HUES6 (cell line): ENCODE measurements around the gene NFE2.
A peak's percentile ranks its signal among the peaks of the same experiment; 100 is the strongest.

Experiments used
- H3K27ac ChIP-seq: 2 replicates; pipeline ENCODE4 v1.7.0; 2013; ENCODE audit warnings: low read depth, mild to moderate bottlenecking, low read length, inconsistent platforms
- H3K27me3 ChIP-seq: 2 replicates; pipeline ENCODE4 v1.6.1; 2013; ENCODE audit warnings: low read length; ENCODE audit not compliant: control insufficient read depth, insufficient read depth
- H3K36me3 ChIP-seq: 2 replicates; pipeline ENCODE4 v1.6.1; 2013; ENCODE audit warnings: low read length; ENCODE audit not compliant: control insufficient read depth, insufficient read depth
- H3K4me1 ChIP-seq: 2 replicates; pipeline ENCODE4 v1.6.1; 2013; ENCODE audit warnings: low read length; ENCODE audit not compliant: control insufficient read depth, insufficient read depth
- H3K4me3 ChIP-seq: 2 replicates; pipeline ENCODE4 v1.5.1; 2013; ENCODE audit warnings: low read depth, low read length
- H3K9ac ChIP-seq: one replicate; pipeline ENCODE4 v1.6.1; 2013; ENCODE audit warnings: mild to moderate bottlenecking, low read length
- H3K9me3 ChIP-seq: 2 replicates; pipeline ENCODE4 v1.6.1; 2013; ENCODE audit warnings: low read depth, low read length; ENCODE audit not compliant: control insufficient read depth, insufficient read depth

NFE2 gene

DNA sequence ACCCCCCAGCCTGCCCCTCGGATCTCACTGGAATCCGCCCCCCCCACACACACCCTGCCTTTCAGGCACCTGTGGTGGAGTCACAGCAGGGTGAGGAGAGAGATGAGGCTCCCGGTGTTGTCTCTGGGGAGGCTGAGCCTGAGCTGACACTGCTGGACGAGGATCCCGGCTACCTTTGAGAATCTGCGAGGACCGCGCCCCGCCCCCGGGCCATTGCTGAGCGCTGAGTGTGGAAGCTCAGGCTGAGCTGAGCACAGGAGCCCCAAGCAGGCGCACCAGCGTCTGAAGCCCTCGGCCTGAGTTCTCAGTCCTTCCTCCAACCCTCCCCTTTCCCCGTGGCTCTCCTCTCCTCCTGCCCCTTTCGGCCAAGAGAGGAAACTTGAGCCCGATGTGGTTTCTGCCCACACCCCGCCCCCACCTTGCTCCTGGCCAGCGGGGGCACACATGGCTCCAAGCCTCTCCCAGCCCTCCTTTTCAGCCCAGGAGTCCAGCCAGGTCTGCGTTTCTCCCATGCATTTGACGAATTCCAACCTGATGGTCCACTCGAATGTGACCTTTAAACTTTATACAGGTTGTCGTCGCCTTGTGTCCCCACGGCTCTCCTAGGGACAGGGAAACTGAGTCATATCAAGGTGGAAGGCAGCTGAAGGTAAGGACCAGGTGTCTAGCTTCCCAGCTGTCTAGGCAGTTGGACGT, at the start of gene NFE2:
NFE2 (minus strand) TSS at position 284 of the 696 bp plus-strand sequence. CDS start 5,767 bp downstream, outside the sequence.
- Histone ChIP-seq H3K9me3 (no peaks in the 10 kb centered on the region), H3K4me3 (peak within 1 kb of the TSS; percentile 65), H3K27ac (peak within 1 kb of the TSS; percentile 70; the same call in 1 of the 2 replicates), H3K4me1 (peaks cover 43% of the 10 kb centered on the region), H3K9ac (peak within 1 kb of the TSS; percentile 93), H3K36me3 (no peaks in the 10 kb centered on the region), H3K27me3 (no peaks in the 10 kb centered on the region)

GRCh38 chr12:54349679-54350078, 48.9 kb upstream of the NFE2 start:
- H3K27me3 ChIP-seq, result no peaks in the 10 kb centered on the region
- no peak overlapping the region for H3K9ac ChIP-seq
- H3K27ac ChIP-seq, result no peak overlapping the region
- H3K4me1 ChIP-seq, result peaks cover 43% of the 10 kb centered on the region
- H3K9me3 ChIP-seq, result no peaks in the 10 kb centered on the region
- H3K4me3 ChIP-seq, result no peak overlapping the region
- peaks cover 44% of the 10 kb centered on the region for H3K36me3 ChIP-seq

GRCh38 chr12:54349036-54349435, 48.2 kb upstream of the NFE2 start:
- Histone ChIP-seq H3K36me3 (peaks cover 46% of the 10 kb centered on the region), H3K27ac (no peak overlapping the region), H3K9ac (no peak overlapping the region), H3K9me3 (no peaks in the 10 kb centered on the region), H3K27me3 (no peaks in the 10 kb centered on the region), H3K4me3 (no peak overlapping the region), H3K4me1 (peaks cover 42% of the 10 kb centered on the region)

- Histone ChIP-seq H3K27me3 (no peaks in the 10 kb centered on the region), H3K36me3 (peaks cover 52% of the 10 kb centered on the region), H3K9me3 (no peaks in the 10 kb centered on the region), H3K4me1 (peaks cover 14% of the 10 kb centered on the region), H3K4me3 (no peak overlapping the region), H3K27ac (no peak overlapping the region), H3K9ac (no peak overlapping the region)
These were observed 40.8 kb upstream of the NFE2 start for GRCh38 chr12:54341378-54342300.

DNA sequence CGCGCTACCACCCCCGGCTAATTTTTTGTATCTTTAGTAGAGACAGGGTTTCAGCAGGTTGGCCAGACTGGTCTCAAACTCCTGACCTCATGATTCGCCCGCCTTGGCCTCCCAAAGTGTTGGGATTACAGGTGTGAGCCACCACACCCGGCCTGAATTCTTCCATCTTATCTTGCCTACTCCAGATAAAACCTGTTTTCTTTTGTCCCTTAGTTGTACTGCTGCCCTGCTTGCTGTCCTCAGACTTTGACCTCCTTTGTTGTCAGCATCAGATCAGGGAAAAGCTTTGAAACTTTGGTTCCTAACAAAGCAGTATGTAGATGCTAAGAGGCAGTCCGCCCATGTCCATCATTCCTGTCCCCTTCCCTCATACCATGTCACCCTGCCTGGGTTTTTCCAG, 40.0 kb upstream of the NFE2 start:
- Histone ChIP-seq H3K4me1 (peaks cover 14% of the 10 kb centered on the region), H3K36me3 (peaks cover 50% of the 10 kb centered on the region), H3K4me3 (no peak overlapping the region), H3K9me3 (no peaks in the 10 kb centered on the region), H3K27ac (no peak overlapping the region), H3K27me3 (no peaks in the 10 kb centered on the region), H3K9ac (no peak overlapping the region)

DNA sequence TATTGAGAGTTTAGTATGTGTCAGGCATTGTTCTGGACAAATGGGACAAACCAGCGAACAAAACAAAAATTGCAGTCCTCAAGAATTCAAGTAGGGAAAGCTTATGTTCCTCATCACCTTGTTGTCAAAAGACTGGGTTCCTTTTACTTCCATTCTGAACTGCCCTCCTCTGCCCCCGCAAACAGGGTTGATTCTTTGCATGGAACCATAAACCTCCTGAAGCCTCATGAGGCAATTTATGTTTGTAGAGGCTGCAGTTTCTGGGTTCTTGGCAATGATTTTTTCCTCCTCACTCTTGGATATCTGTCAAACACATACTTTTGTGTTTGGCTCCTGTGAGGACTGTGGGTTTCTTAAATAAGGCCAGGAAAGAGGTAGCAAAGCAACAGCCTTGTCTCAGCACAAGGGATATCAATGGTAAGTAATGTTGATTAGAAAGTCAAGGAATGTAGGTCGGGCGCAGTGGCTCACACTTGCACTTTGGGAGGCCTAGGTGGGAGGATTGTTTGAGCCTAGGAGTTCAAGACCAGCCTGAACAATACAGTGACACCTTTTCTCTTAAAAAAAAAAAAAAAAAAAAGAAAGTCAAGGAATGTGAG, 38.0 kb upstream of the NFE2 start:
- no peak overlapping the region for H3K9ac ChIP-seq
- H3K36me3 ChIP-seq, result peaks cover 35% of the 10 kb centered on the region
- H3K27ac ChIP-seq, result 0 out of 2 replicates have a peak overlapping the region, but pooled peaks have one; percentile 15

GRCh38 chr12:54337854-54338650, 37.2 kb upstream of the NFE2 start:
- Histone ChIP-seq H3K9me3 (no peaks in the 10 kb centered on the region), H3K4me1 (peaks cover 14% of the 10 kb centered on the region), H3K27me3 (no peaks in the 10 kb centered on the region), H3K9ac (no peak overlapping the region), H3K27ac (no peak overlapping the region), H3K4me3 (no peak overlapping the region), H3K36me3 (peaks cover 30% of the 10 kb centered on the region)

More for the DNA sequence above, 38.0 kb upstream of the NFE2 start:
- no peak overlapping the region for H3K4me3 ChIP-seq
- H3K4me1 ChIP-seq, result peaks cover 14% of the 10 kb centered on the region
- no peaks in the 10 kb centered on the region for H3K27me3 ChIP-seq
- no peaks in the 10 kb centered on the region for H3K9me3 ChIP-seq

GRCh38 chr12:54337280-54337842, 36.5 kb upstream of the NFE2 start:
- Histone ChIP-seq H3K9me3 (no peaks in the 10 kb centered on the region), H3K9ac (no peak overlapping the region), H3K4me3 (no peak overlapping the region), H3K27ac (no peak overlapping the region), H3K27me3 (no peaks in the 10 kb centered on the region), H3K4me1 (peaks cover 14% of the 10 kb centered on the region), H3K36me3 (peaks cover 23% of the 10 kb centered on the region)

- peaks cover 6% of the 10 kb centered on the region; the same call in 1 of the 2 replicates for H3K36me3 ChIP-seq
- no peak overlapping the region for H3K27ac ChIP-seq
- H3K9ac ChIP-seq, result no peak overlapping the region
- no peaks in the 10 kb centered on the region for H3K27me3 ChIP-seq
- H3K4me3 ChIP-seq, result no peak overlapping the region
- no peaks in the 10 kb centered on the region for H3K9me3 ChIP-seq
- peaks cover 33% of the 10 kb centered on the region for H3K4me1 ChIP-seq
These were observed 32.7 kb upstream of the NFE2 start for GRCh38 chr12:54333420-54334034.

DNA sequence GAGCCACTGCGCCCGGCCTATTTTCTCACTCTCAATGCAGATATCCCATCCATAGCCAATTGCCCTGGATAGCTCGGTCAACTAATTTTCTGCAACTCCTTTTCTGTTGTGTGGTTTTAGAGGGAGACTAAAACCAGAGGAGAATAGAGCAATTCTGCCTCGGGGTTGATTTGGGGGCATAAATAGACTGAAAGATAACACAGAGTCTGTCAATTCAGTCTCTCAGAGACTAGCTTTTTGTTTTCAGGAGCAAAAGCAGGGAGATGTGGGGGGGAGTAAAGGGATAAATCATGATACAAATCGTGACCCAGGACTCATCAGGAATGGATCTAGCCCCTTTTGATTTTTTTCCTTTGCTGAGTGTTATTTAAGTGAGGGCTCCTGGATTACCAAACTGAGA, 30.6 kb upstream of the NFE2 start:
- Histone ChIP-seq H3K9me3 (no peaks in the 10 kb centered on the region), H3K4me1 (peaks cover 25% of the 10 kb centered on the region), H3K27ac (no peak overlapping the region), H3K27me3 (no peaks in the 10 kb centered on the region), H3K9ac (no peak overlapping the region), H3K4me3 (no peak overlapping the region), H3K36me3 (peaks cover 6% of the 10 kb centered on the region; the same call in 1 of the 2 replicates)
